ENCODE measurements around the gene DCAF8. TPM values are rescaled to one million over a fixed set of nuclear protein-coding genes. Genes with fewer than 3 reads are reported as not detected.

Gene DCAF8
- total and polyA plus RNA-seq, 2 of the 4 experiments (the other 2 are of a cell fraction), result 83.3 to 83.8 TPM

GRCh38 chr1:160205242-160206035, 56.9 kb downstream of the DCAF8 start, which contains the start of gene PEA15:
Gene PEA15, plus strand, starts transcription at chr1:160205384. Its CDS starts 6,161 bp downstream, at chr1:160211545.
- CTCF ChIA-PET, result interaction anchor here (1.1 to 3.0 kb wide), 3 partner anchors 12 to 46 kb away, joined by 4 to 10 read pairs (median 5); no protein-coding TSS in a partner anchor
- 2% methylated on average over 39 of the region's 76 CpGs; no CpG with 5 or more reads in 1 of the 2 experiments for WGBS, 2 experiments (ENCODE audit: extremely low coverage in 2 of 2, insufficient read length in 1 of 2)
- no TSS peak for BruUV-seq (replicated peaks)
- peaks cover 44% of the 10 kb centered on the region for H3K9me1 ChIP-seq (ENCODE audit: insufficient read depth, low read length)
- peak within 1 kb of the TSS; percentile 79 for H4K5ac ChIP-seq (ENCODE audit: low read depth, low read length)
- H2BK120ac ChIP-seq (ENCODE audit: low read depth, low read length), result peak within 1 kb of the TSS; percentile 88
- H3K27ac ChIP-seq (ENCODE audit: insufficient read depth, low read length), result peak within 1 kb of the TSS; percentile 82
- peak within 1 kb of the TSS; percentile 94 for H2BK5ac ChIP-seq (ENCODE audit: low read depth, low read length, poor library complexity, severe bottlenecking)
- no peaks in the 10 kb centered on the region for H3K9me3 ChIP-seq (ENCODE audit: control insufficient read depth, insufficient read depth, low read length)
- peaks cover 27% of the 10 kb centered on the region for H3K36me3 ChIP-seq (ENCODE audit: control insufficient read depth, insufficient read depth, low read length)
- H3K4me1 ChIP-seq (ENCODE audit: control insufficient read depth, insufficient read depth, low read length), result peaks cover 42% of the 10 kb centered on the region
- H3K9ac ChIP-seq (ENCODE audit: low read depth, low read length), result peak within 1 kb of the TSS; percentile 100
- H2BK15ac ChIP-seq (ENCODE audit: low read depth, low read length), result peak within 1 kb of the TSS; percentile 72; the same call in 2 of the 3 replicates
- dilution Hi-C loops (cut with HindIII; ENCODE audit: low sequenced_read_pairs, unreplicated experiment) (no loop called here), in situ Hi-C loops (cut with MboI; ENCODE audit: low sequenced_read_pairs) (no loop called here), intact Hi-C loops (cut with micrococcal nuclease) (no loop called here)
- H3K23ac ChIP-seq (ENCODE audit: low read depth, low read length), result peak within 1 kb of the TSS; percentile 91
- H2BK20ac ChIP-seq (ENCODE audit: low read depth, low read length), result peak within 1 kb of the TSS; percentile 86
- peak within 1 kb of the TSS; percentile 98 for H3K4me3 ChIP-seq (ENCODE audit: insufficient read depth, low read depth, low read length)
- peak within 1 kb of the TSS; percentile 99 for H2AK9ac ChIP-seq (replicated peaks; ENCODE audit: low read depth, low read length, poor library complexity)
- H3K14ac ChIP-seq (replicated peaks; ENCODE audit: low read depth, low read length), result peak within 1 kb of the TSS; percentile 96
- H3K4me2 ChIP-seq (ENCODE audit: low read depth, low read length), result peak within 1 kb of the TSS; percentile 82
- POLR2A ChIA-PET (ENCODE audit: unreplicated experiment), result no interaction called here
- H3K27me3 ChIP-seq (ENCODE audit: control insufficient read depth, insufficient read depth, low read length), result no peaks in the 10 kb centered on the region; the same call in 1 of the 2 replicates
- peak within 1 kb of the TSS; percentile 95 for H3K4ac ChIP-seq (ENCODE audit: low read depth, low read length)
- peak within 1 kb of the TSS; percentile 98 for H3K56ac ChIP-seq (ENCODE audit: extremely low read depth, insufficient read depth, low read length)
- DNase-seq, result peak; percentile 35
- peaks cover 45% of the 10 kb centered on the region for H4K20me1 ChIP-seq (ENCODE audit: insufficient read depth, low read length)
- peak within 1 kb of the TSS; percentile 90 for H2AFZ ChIP-seq (replicated peaks; ENCODE audit: low read length, poor library complexity)
- peak within 1 kb of the TSS; percentile 89 for H4K91ac ChIP-seq (ENCODE audit: insufficient read depth, low read depth, low read length)
- ATAC-seq (ENCODE audit: low read depth), result peak; percentile 70
- peak within 1 kb of the TSS; percentile 90 for H3K18ac ChIP-seq (ENCODE audit: low read depth, low read length)
- peaks cover 17 to 59% of the 10 kb centered on the region in 2 experiments for H3K79me1 ChIP-seq (ENCODE audit: low read depth in 1 of 2, low read length in 2 of 2)
- H4K8ac ChIP-seq (ENCODE audit: low read depth in 2 of 2, low read length in 2 of 2), result peak within 1 kb of the TSS; percentile 79 to 98
- H2AK5ac ChIP-seq (ENCODE audit: low read depth, low read length), result peak within 1 kb of the TSS; percentile 96
- no peak for TF ChIP-seq SMC3 (IDR thresholded peaks at IDR 0.05; ENCODE audit: low read depth, low read length)
- TF ChIP-seq CHD1 (IDR thresholded peaks at IDR 0.05; ENCODE audit: low read depth, low read length), result 0 out of 2 replicates have a peak, but pooled peaks have one; percentile 1
- TF ChIP-seq RCOR1 (IDR thresholded peaks at IDR 0.05; ENCODE audit: insufficient replicate concordance, low read length), result no peak
- no peak for TF ChIP-seq MAFK (IDR thresholded peaks at IDR 0.05; ENCODE audit: low read depth, low read length)
- TF ChIP-seq MXI1 (IDR thresholded peaks at IDR 0.05; ENCODE audit: borderline replicate concordance, low read depth, low read length), result no peak
- no peak for TF ChIP-seq FOS (IDR thresholded peaks at IDR 0.05; ENCODE audit: low read depth, low read length)
- TF ChIP-seq POLR2A (IDR thresholded peaks at IDR 0.05; ENCODE audit: low read depth, low read length), result peak; percentile 73
- TF ChIP-seq RFX5 (IDR thresholded peaks at IDR 0.05; ENCODE audit: low read depth, low read length), result no peak
- TF ChIP-seq NFE2L2 (IDR thresholded peaks at IDR 0.05; ENCODE audit: low read depth, low read length), result no peak
- TF ChIP-seq RAD21 (IDR thresholded peaks at IDR 0.05; ENCODE audit: low read length), result no peak
- TF ChIP-seq, protein P1, sequence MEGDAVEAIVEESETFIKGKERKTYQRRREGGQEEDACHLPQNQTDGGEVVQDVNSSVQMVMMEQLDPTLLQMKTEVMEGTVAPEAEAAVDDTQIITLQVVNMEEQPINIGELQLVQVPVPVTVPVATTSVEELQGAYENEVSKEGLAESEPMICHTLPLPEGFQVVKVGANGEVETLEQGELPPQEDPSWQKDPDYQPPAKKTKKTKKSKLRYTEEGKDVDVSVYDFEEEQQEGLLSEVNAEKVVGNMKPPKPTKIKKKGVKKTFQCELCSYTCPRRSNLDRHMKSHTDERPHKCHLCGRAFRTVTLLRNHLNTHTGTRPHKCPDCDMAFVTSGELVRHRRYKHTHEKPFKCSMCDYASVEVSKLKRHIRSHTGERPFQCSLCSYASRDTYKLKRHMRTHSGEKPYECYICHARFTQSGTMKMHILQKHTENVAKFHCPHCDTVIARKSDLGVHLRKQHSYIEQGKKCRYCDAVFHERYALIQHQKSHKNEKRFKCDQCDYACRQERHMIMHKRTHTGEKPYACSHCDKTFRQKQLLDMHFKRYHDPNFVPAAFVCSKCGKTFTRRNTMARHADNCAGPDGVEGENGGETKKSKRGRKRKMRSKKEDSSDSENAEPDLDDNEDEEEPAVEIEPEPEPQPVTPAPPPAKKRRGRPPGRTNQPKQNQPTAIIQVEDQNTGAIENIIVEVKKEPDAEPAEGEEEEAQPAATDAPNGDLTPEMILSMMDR (conservative IDR thresholded peaks at IDR 0.05; ENCODE audit: low read depth, low read length), result no peak
- TF ChIP-seq MAZ (IDR thresholded peaks at IDR 0.05; ENCODE audit: borderline replicate concordance, low read depth, low read length), result peak; percentile 49; the same call in 1 of the 2 replicates
- TF ChIP-seq, protein P2, sequence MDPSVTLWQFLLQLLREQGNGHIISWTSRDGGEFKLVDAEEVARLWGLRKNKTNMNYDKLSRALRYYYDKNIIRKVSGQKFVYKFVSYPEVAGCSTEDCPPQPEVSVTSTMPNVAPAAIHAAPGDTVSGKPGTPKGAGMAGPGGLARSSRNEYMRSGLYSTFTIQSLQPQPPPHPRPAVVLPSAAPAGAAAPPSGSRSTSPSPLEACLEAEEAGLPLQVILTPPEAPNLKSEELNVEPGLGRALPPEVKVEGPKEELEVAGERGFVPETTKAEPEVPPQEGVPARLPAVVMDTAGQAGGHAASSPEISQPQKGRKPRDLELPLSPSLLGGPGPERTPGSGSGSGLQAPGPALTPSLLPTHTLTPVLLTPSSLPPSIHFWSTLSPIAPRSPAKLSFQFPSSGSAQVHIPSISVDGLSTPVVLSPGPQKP (IDR thresholded peaks at IDR 0.05; ENCODE audit: borderline replicate concordance, low read depth, low read length), result no peak
- TF ChIP-seq CEBPB (IDR thresholded peaks at IDR 0.05; ENCODE audit: low read depth, low read length), result no peak

All from IMR-90 (cell line).